ENCODE data around the gene SNRPF. TPM values are rescaled to one million over a fixed set of nuclear protein-coding genes. Genes with fewer than 3 reads are reported as not detected.
A peak's percentile ranks its signal among the peaks of the same experiment; 100 is the strongest.
"Not testable (repeated sequence)": the region's sequence is repeated elsewhere in the genome, so short reads cannot be mapped to it uniquely, and the experiment has no call there.

The SNRPF gene
- 10 to 100 TPM in 1 of 4 donors, 1 to 10 TPM in 3; 6.6 to 12.9 (median 8.6) TPM for total RNA-seq

DNA sequence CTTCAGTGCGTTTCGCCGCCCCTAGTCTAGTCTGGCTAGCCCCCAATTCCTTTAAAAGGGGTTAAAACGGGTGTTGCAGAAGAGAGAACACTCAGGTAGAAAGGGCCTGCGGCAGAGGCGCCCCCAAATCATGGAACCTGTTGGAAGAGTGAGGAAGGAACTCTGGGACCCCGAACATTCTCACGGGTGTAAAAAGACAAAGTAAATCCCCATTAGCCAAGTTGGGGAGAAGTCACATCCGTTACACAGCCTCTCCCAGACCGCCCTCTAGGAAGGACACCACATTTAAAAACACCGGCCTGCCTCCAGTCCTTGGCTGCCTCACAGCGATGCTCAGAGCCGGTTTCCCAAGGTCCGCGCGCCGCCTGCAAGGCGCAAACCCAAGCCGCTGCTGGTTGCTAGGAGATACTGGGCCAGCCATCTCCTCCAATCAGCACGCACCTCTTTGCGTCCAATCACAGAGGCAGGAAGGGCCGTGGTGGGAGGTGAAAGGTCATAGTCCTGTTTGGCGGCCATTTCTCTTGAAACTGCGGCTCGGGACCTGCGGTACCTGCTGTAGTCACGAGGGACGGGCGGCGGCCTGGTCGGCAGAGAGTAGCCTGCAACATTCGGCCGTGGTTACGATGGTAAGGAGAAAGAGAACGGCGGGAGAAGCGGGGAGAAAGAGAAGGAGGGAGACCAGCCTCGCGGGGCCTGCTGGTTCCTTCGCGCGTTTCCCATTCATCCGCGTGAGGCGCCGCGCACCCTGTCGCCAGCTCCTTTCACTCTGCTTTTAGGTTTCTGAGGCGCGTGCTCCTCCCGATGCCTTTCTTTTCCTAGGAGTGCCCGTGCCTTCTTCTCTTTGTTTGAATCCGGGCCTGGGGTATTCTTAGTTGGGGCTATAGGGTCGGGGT lies at the start of gene SNRPF:
Gene SNRPF, plus strand, starts transcription at position 502 of the 893 bp plus-strand sequence. Its CDS starts 122 bp downstream, at position 624.
- Histone ChIP-seq H3K4me1 (peaks cover 0 to 27% (median 15%) of the 10 kb centered on the region in 4 donors), H3K4me3 (peak within 1 kb of the TSS; percentile 66 to 83 (median 74)), H3K9me3 (no peaks in the 10 kb centered on the region), H3K36me3 (peaks cover 0 to 26% (median 5%) of the 10 kb centered on the region in 3 donors), H3K27ac (peak within 1 kb of the TSS; percentile 70 to 84 (median 75)), H3K27me3 (no peaks in the 10 kb centered on the region)
- WGBS, 2 donors = 0 to 1% methylated on average over 53 to 54 of the region's 54 CpGs
- TF ChIP-seq, protein P1, sequence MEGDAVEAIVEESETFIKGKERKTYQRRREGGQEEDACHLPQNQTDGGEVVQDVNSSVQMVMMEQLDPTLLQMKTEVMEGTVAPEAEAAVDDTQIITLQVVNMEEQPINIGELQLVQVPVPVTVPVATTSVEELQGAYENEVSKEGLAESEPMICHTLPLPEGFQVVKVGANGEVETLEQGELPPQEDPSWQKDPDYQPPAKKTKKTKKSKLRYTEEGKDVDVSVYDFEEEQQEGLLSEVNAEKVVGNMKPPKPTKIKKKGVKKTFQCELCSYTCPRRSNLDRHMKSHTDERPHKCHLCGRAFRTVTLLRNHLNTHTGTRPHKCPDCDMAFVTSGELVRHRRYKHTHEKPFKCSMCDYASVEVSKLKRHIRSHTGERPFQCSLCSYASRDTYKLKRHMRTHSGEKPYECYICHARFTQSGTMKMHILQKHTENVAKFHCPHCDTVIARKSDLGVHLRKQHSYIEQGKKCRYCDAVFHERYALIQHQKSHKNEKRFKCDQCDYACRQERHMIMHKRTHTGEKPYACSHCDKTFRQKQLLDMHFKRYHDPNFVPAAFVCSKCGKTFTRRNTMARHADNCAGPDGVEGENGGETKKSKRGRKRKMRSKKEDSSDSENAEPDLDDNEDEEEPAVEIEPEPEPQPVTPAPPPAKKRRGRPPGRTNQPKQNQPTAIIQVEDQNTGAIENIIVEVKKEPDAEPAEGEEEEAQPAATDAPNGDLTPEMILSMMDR (IDR thresholded peaks at IDR 0.05) = peak in 1 of 5 experiments; percentile 51
- peak in 1 of 2 donors; percentile 34 for TF ChIP-seq POLR2A (IDR thresholded peaks at IDR 0.05)
- TF ChIP-seq EP300 (IDR thresholded peaks at IDR 0.05) = peak in 1 of 2 donors; percentile 88
- DNase-seq (ENCODE audit: low spot score in 2 of 2) = peak; percentile 92 to 98

DNA sequence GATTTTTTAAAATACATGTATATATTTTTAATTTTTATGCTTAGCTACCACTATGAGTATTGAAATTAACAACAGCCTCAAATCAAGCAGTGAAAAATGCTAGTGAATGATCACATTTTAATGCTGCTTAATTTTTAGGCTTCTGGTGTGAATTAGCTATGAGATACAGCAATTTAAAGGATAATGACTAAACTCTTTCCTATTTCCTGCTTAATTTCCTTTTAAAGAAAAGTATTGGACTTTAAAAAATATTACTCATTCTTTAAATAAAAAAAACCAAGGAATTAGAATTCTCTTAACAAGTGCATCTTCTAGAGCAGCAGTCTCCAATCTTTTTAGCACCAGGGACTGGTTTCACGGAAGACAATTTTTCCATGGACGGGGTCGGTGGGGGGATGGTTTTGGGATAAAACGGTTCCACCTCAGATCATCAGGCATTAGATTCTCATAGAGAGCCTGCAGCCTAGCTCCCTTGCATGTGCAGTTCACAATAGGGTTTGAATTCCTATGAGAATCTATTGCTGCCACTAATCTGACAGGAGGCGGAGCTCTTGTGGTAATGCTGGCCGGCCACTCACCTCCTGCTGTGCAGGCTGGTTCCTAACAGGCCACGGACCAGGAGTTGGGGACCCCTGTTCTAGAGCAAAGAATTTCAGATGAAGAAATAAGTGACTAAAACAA lies 49.6 kb upstream of the SNRPF start:
- Histone ChIP-seq H3K4me1 (peaks cover 0 to 5% (median 0%) of the 10 kb centered on the region in 4 donors), H3K27me3 (no peaks in the 10 kb centered on the region), H3K36me3 (no peaks in the 10 kb centered on the region), H3K27ac (no peak overlapping the region), H3K9me3 (no peaks in the 10 kb centered on the region), H3K4me3 (no peak overlapping the region)
- WGBS, 2 donors = 85 to 91% methylated on average over 7 of the region's 7 CpGs
- no peak for TF ChIP-seq POLR2A (IDR thresholded peaks at IDR 0.05)
- TF ChIP-seq, protein P1 (IDR thresholded peaks at IDR 0.05) = no peak
- no peak for TF ChIP-seq EP300 (IDR thresholded peaks at IDR 0.05)
- no peak for DNase-seq (ENCODE audit: low spot score in 2 of 2)

DNA sequence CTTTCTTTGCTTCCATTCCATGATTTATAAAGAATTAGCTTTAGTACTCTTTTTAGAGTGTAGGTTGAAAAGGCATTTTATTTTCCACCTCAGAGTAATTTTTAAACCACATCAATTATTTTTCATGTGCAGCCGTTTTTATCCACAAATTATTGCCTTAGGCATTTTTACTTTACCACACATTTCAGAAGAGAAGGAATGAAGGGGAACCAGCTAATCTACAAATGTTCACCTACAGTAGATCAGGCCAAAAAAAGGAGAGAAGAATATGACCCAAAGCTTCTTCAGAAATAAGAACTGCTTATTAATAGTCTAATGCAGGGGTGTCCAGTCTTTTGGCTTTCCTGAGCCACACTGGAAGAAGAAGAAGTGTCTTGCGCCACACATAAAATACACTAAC lies 48.3 kb upstream of the SNRPF start:
- no peak for DNase-seq (ENCODE audit: low spot score in 2 of 2)
- H3K4me3 ChIP-seq = no peak overlapping the region
- H3K27me3 ChIP-seq = no peaks in the 10 kb centered on the region
- TF ChIP-seq EP300 (IDR thresholded peaks at IDR 0.05) (no peak), POLR2A (IDR thresholded peaks at IDR 0.05) (no peak)
- TF ChIP-seq, protein P1 (IDR thresholded peaks at IDR 0.05) = no peak
- no peaks in the 10 kb centered on the region for H3K9me3 ChIP-seq
- WGBS, 2 donors = 68 to 74% methylated on average over 2 of the region's 2 CpGs
- H3K36me3 ChIP-seq = no peaks in the 10 kb centered on the region
- H3K4me1 ChIP-seq = peaks cover 0 to 5% (median 0%) of the 10 kb centered on the region in 4 donors
- H3K27ac ChIP-seq = no peak overlapping the region

DNA sequence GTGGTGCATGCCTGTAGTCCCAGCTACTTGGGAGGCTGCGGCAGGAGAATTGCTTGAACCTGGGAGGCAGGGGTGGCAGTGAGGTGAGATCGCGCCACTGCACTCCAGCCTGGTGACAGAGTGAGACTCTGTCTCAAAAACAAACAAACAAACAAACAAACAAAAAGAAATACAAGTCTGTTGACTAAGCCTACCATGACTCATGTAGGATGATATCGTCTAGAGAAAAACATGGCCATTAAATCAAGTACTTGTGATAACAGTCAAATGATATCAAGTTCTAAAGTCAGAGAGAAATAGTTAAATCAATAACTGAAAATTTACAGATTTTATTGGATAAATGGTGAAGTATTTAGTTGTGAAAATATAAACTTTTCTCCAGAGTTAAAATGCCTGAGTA lies 46.6 kb upstream of the SNRPF start:
- not testable (repeated sequence) for H3K4me3 ChIP-seq; H3K27ac ChIP-seq; H3K36me3 ChIP-seq; H3K4me1 ChIP-seq; H3K9me3 ChIP-seq; DNase-seq (ENCODE audit: low spot score in 2 of 2); H3K27me3 ChIP-seq
- WGBS, 2 donors = 91 to 93% methylated on average over 4 of the region's 4 CpGs

DNA sequence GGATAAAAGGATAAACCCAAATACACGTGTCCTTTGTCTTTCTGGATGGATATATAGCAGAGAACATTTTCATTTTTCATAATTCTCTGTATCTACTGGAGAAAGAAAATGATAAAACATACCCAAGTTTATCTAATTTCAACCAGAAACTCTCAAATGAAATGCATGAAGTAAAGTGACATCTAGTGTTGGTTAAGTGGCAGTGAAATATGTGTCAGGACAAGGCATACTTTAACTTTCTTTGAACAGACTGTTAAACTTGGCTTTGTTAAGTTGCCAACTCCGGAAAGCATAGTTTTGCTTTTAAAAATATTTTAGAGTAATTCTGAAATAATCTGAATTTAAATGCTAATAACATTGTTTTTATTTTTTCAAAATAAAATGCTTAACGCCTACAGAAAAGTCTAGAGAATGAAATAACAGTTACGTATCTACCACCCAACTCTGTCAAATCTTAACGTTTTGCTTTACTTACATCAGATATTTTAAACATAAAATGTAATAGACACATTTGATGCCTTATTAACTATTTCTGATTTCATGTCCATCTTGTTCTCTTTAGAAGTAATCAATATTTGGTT lies 43.0 kb upstream of the SNRPF start:
- Histone ChIP-seq H3K36me3 (no peaks in the 10 kb centered on the region), H3K9me3 (no peaks in the 10 kb centered on the region), H3K27ac (no peak overlapping the region), H3K4me3 (no peak overlapping the region), H3K4me1 (no peaks in the 10 kb centered on the region), H3K27me3 (no peaks in the 10 kb centered on the region)
- 45 to 46% methylated on average over 5 of the region's 5 CpGs for WGBS, 2 donors
- no peak for DNase-seq (ENCODE audit: low spot score in 2 of 2)
- TF ChIP-seq, protein P1 (IDR thresholded peaks at IDR 0.05) = peak; percentile 54 to 84 (median 56)
- TF ChIP-seq POLR2A (IDR thresholded peaks at IDR 0.05) = no peak
- TF ChIP-seq EP300 (IDR thresholded peaks at IDR 0.05) = no peak
